Measurements from ENCODE around the gene SLC5A11. TPM values are rescaled to one million over a fixed set of nuclear protein-coding genes. Genes with fewer than 3 reads are reported as not detected.

SLC5A11 gene
- total and polyA plus RNA-seq, 2 of the 13 experiments (the other 11 are each of a cell fraction or from before 2014, with no cell fraction given), result 1.2 to 3.3 TPM

DNA sequence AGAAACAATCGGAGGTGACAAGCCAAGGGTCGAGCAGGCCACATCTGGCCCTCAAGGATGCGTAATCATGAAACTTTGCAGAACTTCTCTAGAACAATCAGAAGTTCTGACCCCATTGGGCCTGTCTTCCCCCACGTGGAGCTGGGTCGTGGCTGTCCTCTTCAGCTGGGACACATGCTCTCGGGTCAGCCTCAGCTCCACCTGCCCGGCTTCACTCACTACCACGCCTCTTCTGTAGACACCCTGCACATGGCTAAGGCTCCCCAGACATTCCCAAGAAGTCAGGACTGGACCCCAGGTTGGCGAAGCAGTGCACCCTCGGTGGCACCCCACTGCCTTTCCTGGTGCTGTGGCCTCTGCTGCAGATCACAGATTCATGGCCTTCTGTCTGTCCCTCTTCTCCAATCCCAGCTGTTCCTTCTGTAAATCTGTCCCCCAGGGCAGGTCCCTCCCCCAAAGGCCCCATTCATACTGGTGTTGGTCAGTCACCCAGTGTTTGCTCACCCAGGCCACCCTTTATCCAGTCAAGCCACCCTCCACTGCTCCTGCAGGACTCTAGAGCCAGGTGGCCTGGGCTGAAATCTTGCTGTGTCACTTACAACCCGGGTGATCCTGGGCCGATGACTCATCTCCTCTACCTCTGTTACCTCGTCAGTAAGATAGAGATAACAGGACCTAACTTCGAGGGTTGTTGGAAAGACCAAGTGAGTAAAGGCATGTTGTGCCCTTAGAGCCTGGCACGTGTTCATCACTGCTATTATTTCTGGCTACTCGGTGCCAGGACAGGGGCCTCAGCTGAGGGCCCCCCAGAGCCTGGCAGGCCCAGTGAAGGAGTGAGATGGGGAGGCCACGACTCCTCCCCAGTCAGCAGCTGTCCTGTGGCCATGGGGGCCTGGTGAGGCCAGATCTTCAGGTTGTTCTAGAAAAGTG, 1.4 kb upstream of the SLC5A11 start (continued):
- TF ChIP-seq ZNF691 (CRISPR knock-in tag; IDR thresholded peaks at IDR 0.05; ENCODE audit: borderline replicate concordance, low read depth) (no peak), ZNF121 (CRISPR knock-in tag; IDR thresholded peaks at IDR 0.05) (no peak), SNAI1 (CRISPR knock-in tag; IDR thresholded peaks at IDR 0.05; ENCODE audit: borderline replicate concordance) (no peak), SNAPC2 (CRISPR knock-in tag; IDR thresholded peaks at IDR 0.05) (no peak), ISX (CRISPR knock-in tag; conservative IDR thresholded peaks at IDR 0.05) (no peak), ZSCAN12 (CRISPR knock-in tag; IDR thresholded peaks at IDR 0.05) (no peak), SIX1 (CRISPR knock-in tag; IDR thresholded peaks at IDR 0.05; ENCODE audit: borderline replicate concordance) (no peak), ELK4 (CRISPR knock-in tag; IDR thresholded peaks at IDR 0.05; ENCODE audit: borderline replicate concordance) (no peak), ZFP62 (CRISPR knock-in tag; IDR thresholded peaks at IDR 0.05) (no peak), CEBPG (CRISPR knock-in tag; IDR thresholded peaks at IDR 0.05) (no peak), ZNF737 (CRISPR knock-in tag; IDR thresholded peaks at IDR 0.05; ENCODE audit: borderline replicate concordance) (no peak), ZNF17 (CRISPR knock-in tag; IDR thresholded peaks at IDR 0.05) (no peak), JUNB (CRISPR knock-in tag; IDR thresholded peaks at IDR 0.05; ENCODE audit: borderline replicate concordance) (peak; percentile 83), ZNF703 (CRISPR knock-in tag; IDR thresholded peaks at IDR 0.05; ENCODE audit: borderline replicate concordance) (no peak), PAWR (CRISPR knock-in tag; IDR thresholded peaks at IDR 0.05; ENCODE audit: borderline replicate concordance) (no peak), KLF12 (CRISPR knock-in tag; IDR thresholded peaks at IDR 0.05; ENCODE audit: borderline replicate concordance) (no peak), ZNF761 (CRISPR knock-in tag; conservative IDR thresholded peaks at IDR 0.05) (no peak), REPIN1 (CRISPR knock-in tag; IDR thresholded peaks at IDR 0.05; ENCODE audit: borderline replicate concordance, low read depth) (no peak), ZNF256 (CRISPR knock-in tag; conservative IDR thresholded peaks at IDR 0.05) (no peak)
- TF ChIP-seq, protein P1, sequence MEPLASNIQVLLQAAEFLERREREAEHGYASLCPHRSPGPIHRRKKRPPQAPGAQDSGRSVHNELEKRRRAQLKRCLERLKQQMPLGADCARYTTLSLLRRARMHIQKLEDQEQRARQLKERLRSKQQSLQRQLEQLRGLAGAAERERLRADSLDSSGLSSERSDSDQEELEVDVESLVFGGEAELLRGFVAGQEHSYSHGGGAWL (CRISPR knock-in tag; IDR thresholded peaks at IDR 0.05), result no peak
- TF ChIP-seq, protein P2, sequence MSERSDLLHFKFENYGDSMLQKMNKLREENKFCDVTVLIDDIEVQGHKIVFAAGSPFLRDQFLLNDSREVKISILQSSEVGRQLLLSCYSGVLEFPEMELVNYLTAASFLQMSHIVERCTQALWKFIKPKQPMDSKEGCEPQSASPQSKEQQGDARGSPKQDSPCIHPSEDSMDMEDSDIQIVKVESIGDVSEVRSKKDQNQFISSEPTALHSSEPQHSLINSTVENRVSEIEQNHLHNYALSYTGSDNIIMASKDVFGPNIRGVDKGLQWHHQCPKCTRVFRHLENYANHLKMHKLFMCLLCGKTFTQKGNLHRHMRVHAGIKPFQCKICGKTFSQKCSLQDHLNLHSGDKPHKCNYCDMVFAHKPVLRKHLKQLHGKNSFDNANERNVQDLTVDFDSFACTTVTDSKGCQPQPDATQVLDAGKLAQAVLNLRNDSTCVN (CRISPR knock-in tag; IDR thresholded peaks at IDR 0.05; ENCODE audit: borderline replicate concordance), result peak; percentile 78

Measured in HepG2 (cell line).